EH (cell line): ENCODE results near the gene PLAC8.
"Not testable (repeated sequence)": the region's sequence is repeated elsewhere in the genome, so short reads cannot be mapped to it uniquely, and the experiment has no call there.

Experiments
- DNase-seq: peaks from one replicate; pipeline ENCODE4 v3.0.0-alpha.2; 2015; ENCODE audit warnings: low read depth

Gene PLAC8, protein sequence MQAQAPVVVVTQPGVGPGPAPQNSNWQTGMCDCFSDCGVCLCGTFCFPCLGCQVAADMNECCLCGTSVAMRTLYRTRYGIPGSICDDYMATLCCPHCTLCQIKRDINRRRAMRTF

GRCh38 chr4:83114576-83114975, at the start of gene PLAC8:
Gene PLAC8 (minus strand): TSS chr4:83114729. CDS start chr4:83107921, 6,808 bp downstream.
- DNase-seq: peak; percentile 26

- no peak for DNase-seq
Measured at GRCh38 chr4:83153417-83153816, 38.9 kb upstream of the PLAC8 start.

- peak; percentile 35 for DNase-seq
Measured at GRCh38 chr4:83152746-83153145, 38.2 kb upstream of the PLAC8 start.

GRCh38 chr4:83151651-83152050, 37.1 kb upstream of the PLAC8 start:
- no peak for DNase-seq

GRCh38 chr4:83150653-83151330, 36.3 kb upstream of the PLAC8 start:
- peak; percentile 39 for DNase-seq

DNA sequence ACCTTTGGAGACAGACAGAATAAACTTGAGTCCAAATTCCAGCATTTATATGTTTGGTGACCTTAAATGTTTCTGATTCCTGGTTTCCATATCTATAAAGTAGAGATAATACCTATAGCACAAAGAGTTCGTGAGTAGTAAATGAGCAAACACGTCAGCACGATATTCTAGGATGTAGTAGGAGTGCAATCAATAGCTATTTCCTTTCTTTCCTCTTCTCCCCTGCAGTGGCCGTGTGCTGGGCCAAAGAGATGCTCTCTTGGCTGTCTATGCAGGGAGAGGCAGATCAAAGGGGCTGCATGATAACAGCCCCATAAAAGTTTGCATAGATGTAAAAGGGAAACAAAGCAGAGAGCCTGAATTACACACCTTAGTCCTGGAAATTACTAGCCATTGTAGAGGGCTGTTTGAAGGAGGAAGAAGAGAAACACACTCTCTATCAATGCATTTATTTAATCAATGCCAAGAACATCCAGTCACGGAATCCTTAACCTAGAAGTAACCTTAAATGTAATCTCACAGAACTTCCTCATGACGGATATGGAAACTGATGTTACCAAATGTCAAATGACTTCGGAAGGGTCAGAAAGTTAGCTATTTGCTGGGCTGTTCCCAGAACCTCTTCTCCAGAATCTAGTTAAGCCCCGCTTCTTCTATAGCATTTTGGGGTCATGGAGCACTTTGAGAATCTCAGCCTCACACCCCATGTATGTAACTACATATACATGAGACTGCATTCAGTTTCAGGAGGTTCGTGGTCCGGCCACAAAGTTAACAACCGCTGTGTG, 35.5 kb upstream of the PLAC8 start:
- DNase-seq: no peak

- no peak for DNase-seq
Measured at GRCh38 chr4:83146841-83147240, 32.3 kb upstream of the PLAC8 start.

DNA sequence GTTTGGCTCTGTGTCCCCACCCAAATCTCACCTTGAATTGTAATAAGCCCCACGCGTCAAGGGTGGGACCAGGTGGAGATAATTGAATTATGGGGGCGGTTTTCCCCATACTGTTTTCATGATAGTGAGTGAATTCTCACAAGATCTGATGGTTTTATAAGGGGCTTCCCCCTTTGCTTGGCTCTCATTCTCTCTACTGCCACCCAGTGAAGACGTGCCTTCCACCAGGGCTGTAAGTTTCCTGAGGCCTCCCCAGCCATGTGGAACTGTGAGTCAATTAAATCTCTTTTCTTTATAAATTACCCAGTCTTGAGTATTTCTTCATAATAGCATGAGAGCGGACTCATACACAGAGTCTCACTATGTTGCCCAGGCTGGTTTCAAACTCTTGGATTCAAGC, 31.2 kb upstream of the PLAC8 start:
- not testable (repeated sequence) for DNase-seq

DNA sequence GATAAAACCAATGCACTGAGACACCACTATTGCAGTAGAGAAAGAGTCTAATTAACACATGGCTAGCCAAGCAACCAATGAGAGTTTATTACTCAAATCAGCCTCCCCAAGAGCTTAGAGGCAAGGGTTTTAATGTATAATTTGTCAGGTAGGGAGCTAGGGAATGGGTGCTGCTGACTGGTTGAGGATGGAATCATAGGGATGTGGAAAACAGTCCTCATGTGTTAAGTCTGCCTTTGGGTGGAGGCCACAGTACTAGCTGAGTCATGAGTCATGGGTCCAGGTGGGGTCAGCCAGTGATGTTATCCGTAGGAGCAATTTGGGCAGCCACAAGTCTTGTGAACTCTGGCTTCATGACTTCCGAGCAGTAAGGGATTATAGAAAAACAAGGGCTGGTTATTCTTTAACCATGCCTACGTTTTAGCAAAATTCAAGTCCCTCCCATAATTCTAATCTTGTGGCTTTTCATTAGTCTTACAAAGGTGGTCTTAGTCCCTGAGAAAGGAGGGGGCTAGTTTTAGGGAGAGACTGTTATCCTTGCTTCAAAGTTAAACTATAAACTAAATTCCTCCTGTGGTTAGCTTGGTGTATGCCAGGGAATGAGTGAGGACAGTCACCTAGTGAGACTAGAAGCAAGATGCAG, 25.1 kb upstream of the PLAC8 start:
- no peak for DNase-seq

DNA sequence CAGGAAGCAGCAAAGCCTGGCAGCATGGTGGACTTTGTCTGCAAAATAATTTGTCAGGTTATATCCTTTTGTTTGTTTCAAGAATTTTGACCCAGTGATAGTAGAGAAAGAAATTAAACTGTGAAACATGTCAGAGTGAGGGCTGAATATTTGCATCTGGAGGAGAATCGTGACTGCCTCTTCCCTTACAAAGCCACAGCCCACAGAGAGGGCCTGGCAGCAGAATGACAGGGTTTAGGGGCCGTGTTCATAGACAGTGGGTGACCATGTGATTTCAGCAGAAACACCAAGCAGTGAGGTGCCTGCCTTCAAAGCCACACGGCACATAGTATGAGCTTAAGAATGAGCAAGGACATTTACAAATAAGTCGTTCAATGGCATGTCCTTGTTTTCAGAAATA, 24.4 kb upstream of the PLAC8 start:
- DNase-seq: no peak

DNA sequence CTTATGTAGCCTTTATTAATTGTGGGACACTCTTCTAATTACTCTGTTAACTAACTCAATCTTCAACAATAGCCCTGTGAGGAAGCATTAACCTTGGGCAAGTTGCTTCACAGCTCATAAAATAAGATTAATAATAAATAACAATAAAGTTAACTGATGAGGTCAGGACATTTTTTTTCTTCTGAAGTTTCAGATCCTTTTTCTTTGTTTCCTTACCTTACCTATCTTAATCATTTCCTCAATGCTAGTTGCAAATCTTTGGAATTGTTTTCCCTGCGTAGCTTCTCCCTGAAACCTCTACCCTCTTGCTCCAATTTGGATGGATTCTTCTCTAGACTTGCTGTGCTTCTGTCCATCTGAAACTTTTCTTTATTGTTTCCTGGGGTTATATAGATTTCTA, 17.5 kb upstream of the PLAC8 start:
- DNase-seq: no peak

- DNase-seq: no peak
Measured at GRCh38 chr4:83129264-83129663, 14.7 kb upstream of the PLAC8 start.

- peak; percentile 93 for DNase-seq
Measured at GRCh38 chr4:83128240-83128929, 13.9 kb upstream of the PLAC8 start.

GRCh38 chr4:83125738-83126141, 11.2 kb upstream of the PLAC8 start:
- DNase-seq: no peak

DNA sequence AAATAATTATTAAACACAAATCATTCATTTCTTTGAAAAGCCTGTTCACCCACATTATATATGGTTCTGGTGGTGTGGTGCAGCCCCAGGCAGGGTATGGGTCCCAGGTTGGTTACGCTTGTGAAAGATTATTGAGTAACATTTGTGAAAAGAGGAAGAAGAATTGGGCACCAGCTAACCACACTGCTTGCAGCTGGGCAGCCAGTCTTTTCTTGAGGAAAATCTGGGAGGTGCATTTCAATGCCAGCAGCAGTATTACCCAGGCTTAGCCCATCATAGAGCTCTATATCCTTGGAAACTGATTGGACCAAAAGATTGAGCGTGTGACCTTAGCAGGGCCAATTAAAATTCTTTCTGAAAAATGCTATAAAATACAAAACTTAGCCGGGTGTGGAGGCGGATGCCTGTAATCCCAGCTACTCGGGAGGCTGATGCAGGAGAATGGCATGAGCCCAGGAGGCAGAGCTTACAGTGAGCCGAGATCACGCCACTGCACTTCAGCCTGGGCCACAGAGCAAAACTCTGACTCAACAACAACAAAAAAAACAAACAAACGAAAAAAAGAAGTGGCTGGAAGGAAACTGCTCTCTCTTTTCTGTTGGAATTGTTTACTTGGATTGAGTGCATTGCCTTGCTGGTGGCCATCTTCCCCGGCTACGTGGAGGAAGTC, 9.7 kb upstream of the PLAC8 start:
- DNase-seq: peak; percentile 25

- DNase-seq: no peak
Measured at GRCh38 chr4:83121246-83121645, 6.7 kb upstream of the PLAC8 start.

- DNase-seq: peak; percentile 47
Measured at GRCh38 chr4:83118869-83119268, 4.3 kb upstream of the PLAC8 start.

- no peak for DNase-seq
Measured at GRCh38 chr4:83115656-83116285, 1.2 kb upstream of the PLAC8 start.

DNA sequence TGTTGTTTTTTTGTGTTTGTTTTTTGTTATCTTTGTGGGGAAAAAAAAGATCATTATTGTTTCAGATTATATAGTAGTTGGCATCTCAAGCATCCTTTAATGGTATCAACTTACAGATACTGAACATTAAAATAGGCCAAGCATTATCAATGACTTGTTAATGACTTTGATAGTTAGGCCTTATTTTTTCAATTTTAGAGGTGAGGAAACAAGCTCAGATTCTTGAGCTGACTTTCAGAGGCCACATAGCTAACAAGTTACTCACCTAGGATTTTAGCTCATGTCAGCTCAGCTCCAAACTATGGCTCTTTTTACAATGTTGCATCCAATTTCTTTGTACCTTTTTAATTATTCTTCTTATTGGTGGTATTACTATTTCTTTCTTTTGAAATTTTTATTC, 471 bp upstream of the PLAC8 start:
- peak; percentile 74 for DNase-seq

DNA sequence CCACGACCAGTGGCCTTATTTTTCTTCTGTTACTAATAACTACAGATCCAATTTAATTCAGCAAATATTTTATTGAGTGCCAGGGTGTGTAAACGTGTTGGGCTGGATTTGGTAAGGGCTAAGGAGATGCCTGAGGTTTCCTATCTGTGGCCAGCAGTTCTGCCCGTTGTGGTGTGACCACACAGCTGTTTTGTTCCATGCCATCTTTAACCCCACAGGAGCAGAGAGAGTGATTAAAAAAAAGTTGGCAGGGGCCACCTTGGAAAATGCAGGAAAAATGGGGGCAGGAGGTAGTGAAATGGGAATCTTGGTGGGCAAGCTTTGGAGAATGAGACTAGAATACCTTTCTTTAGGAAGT, 1.1 kb downstream of the PLAC8 start:
- DNase-seq: peak; percentile 61
